HG02884 (cell line): Measurements from ENCODE around the gene NFAT5.
"Not testable (repeated sequence)": the region's sequence is repeated elsewhere in the genome, so short reads cannot be mapped to it uniquely, and the experiment has no call there.

Experiments used
- ATAC-seq: cut with Tn5 transposase; IDR thresholded peaks from one replicate; pipeline ENCODE4 v1.9.1; 2021; ENCODE audit warnings: mild to moderate bottlenecking, moderate library complexity; ENCODE audit not compliant: unreplicated experiment

The NFAT5 gene

GRCh38 chr16:69554495-69554894 is 11.3 kb upstream of the NFAT5 start:
- ATAC-seq, result no peak

GRCh38 chr16:69555437-69555836 is 10.3 kb upstream of the NFAT5 start:
- ATAC-seq, result no peak

- no peak for ATAC-seq
Observed at GRCh38 chr16:69555867-69556266, 9.9 kb upstream of the NFAT5 start.

- no peak for ATAC-seq
Observed at GRCh38 chr16:69559164-69559563, 6.6 kb upstream of the NFAT5 start.

- ATAC-seq, result not testable (repeated sequence)
Observed at GRCh38 chr16:69561367-69561766, 4.4 kb upstream of the NFAT5 start.

- ATAC-seq, result no peak
Observed at GRCh38 chr16:69561901-69562300, 3.9 kb upstream of the NFAT5 start.

GRCh38 chr16:69562813-69563212 is 3.0 kb upstream of the NFAT5 start:
- ATAC-seq, result no peak

- ATAC-seq, result no peak
Observed at GRCh38 chr16:69563605-69564580, 1.9 kb upstream of the NFAT5 start.

GRCh38 chr16:69564845-69565670 is 708 bp upstream of the NFAT5 start:
- ATAC-seq, result peak; percentile 22

- peak; percentile 20 for ATAC-seq
Observed at GRCh38 chr16:69566240-69566980, 644 bp downstream of the NFAT5 start.

GRCh38 chr16:69566981-69567680 is 1.4 kb downstream of the NFAT5 start:
- no peak for ATAC-seq

- no peak for ATAC-seq
Observed at GRCh38 chr16:69568676-69569075, 2.9 kb downstream of the NFAT5 start.

GRCh38 chr16:69578771-69579170 is 13.0 kb downstream of the NFAT5 start:
- not testable (repeated sequence) for ATAC-seq

GRCh38 chr16:69579783-69580481 is 14.2 kb downstream of the NFAT5 start:
- ATAC-seq, result no peak

GRCh38 chr16:69581297-69581696 is 15.5 kb downstream of the NFAT5 start:
- ATAC-seq, result no peak

GRCh38 chr16:69584493-69584892 is 18.7 kb downstream of the NFAT5 start:
- ATAC-seq, result not testable (repeated sequence)

- no peak for ATAC-seq
Observed at GRCh38 chr16:69589434-69590269, 23.9 kb downstream of the NFAT5 start.

GRCh38 chr16:69590590-69590989 is 24.8 kb downstream of the NFAT5 start:
- ATAC-seq, result no peak

- no peak for ATAC-seq
Observed at GRCh38 chr16:69593751-69594255, 28.0 kb downstream of the NFAT5 start.
